ENCODE results near the gene RAC3. TPM values are rescaled to one million over a fixed set of nuclear protein-coding genes. Genes with fewer than 3 reads are reported as not detected.

The RAC3 gene
- total and polyA plus RNA-seq, 4 donors = 0.57 to 2.8 (median 0.63) TPM; not detected in 1

GRCh38 chr17:82059272-82060000, 28.0 kb downstream of the RAC3 start:
- Histone ChIP-seq H3K27ac (ENCODE audit: low read depth in 1 of 2, low read length in 2 of 2) (no peak overlapping the region), H3K27me3 (ENCODE audit: control insufficient read depth in 1 of 2, insufficient read depth in 2 of 2, low read length in 1 of 2) (no peaks in the 10 kb centered on the region), H3K4me3 (ENCODE audit: low read length in 2 of 2) (no peak overlapping the region), H3K4me1 (ENCODE audit: control insufficient read depth in 1 of 2, insufficient read depth in 2 of 2, low read length in 2 of 2) (no peaks in the 10 kb centered on the region), H3K9me3 (ENCODE audit: control insufficient read depth, low read length) (no peaks in the 10 kb centered on the region), H3K36me3 (ENCODE audit: control insufficient read depth in 1 of 2, insufficient read depth in 2 of 2, low read length in 1 of 2) (peaks cover 0 to 8% of the 10 kb centered on the region in 2 donors)
- no peak for DNase-seq
- WGBS, 2 donors = 69 to 72% methylated on average over 19 of the region's 19 CpGs
- ATAC-seq (ENCODE audit: low FRiP score) = no peak
- intact Hi-C loops (cut with DNase I) = no loop called here

- H3K36me3 ChIP-seq (ENCODE audit: control insufficient read depth in 1 of 2, insufficient read depth in 2 of 2, low read length in 1 of 2) = peaks cover 0 to 8% of the 10 kb centered on the region in 2 donors
- ATAC-seq (ENCODE audit: low FRiP score) (no peak), DNase-seq (no peak)
- no peak overlapping the region for H3K4me3 ChIP-seq (ENCODE audit: low read length in 2 of 2)
- intact Hi-C loops (cut with DNase I) = no loop called here
- no peaks in the 10 kb centered on the region for H3K9me3 ChIP-seq (ENCODE audit: control insufficient read depth, low read length)
- H3K27ac ChIP-seq (ENCODE audit: low read depth in 1 of 2, low read length in 2 of 2) = no peak overlapping the region
- no peaks in the 10 kb centered on the region for H3K4me1 ChIP-seq (ENCODE audit: control insufficient read depth in 1 of 2, insufficient read depth in 2 of 2, low read length in 2 of 2)
- 81 to 85% methylated on average over 15 to 16 of the region's 16 CpGs for WGBS, 2 donors
- H3K27me3 ChIP-seq (ENCODE audit: control insufficient read depth in 1 of 2, insufficient read depth in 2 of 2, low read length in 1 of 2) = no peaks in the 10 kb centered on the region
Measured at GRCh38 chr17:82060001-82060380, 28.5 kb downstream of the RAC3 start.

DNA sequence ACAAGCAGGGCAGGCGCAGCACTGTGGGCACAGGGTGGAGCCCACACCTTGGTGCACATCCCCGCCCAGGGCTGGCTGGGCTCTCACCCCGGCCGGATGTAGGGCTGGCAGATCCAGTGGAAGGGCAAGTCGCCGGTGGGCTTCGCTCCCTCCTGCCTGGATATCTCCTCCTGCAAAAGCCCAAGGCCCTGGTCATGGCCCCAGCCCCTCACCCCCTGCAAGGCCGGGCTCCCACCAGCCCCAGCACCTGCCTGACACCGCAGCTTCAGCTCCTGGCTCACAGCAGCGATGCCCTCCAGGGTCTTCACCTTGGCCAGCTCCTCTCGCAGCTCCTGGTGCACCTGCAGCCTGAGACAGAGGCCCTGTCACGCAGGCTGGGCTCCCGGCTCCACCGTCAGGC, 29.1 kb downstream of the RAC3 start:
- intact Hi-C loops (cut with DNase I) = no loop called here
- H3K27me3 ChIP-seq (ENCODE audit: control insufficient read depth in 1 of 2, insufficient read depth in 2 of 2, low read length in 1 of 2) = no peaks in the 10 kb centered on the region
- 86 to 88% methylated on average over 9 to 14 of the region's 14 CpGs for WGBS, 2 donors
- H3K27ac ChIP-seq (ENCODE audit: low read depth in 1 of 2, low read length in 2 of 2) = no peak overlapping the region
- no peak for ATAC-seq (ENCODE audit: low FRiP score)
- H3K9me3 ChIP-seq (ENCODE audit: control insufficient read depth, low read length) = no peaks in the 10 kb centered on the region
- no peaks in the 10 kb centered on the region for H3K4me1 ChIP-seq (ENCODE audit: control insufficient read depth in 1 of 2, insufficient read depth in 2 of 2, low read length in 2 of 2)
- H3K4me3 ChIP-seq (ENCODE audit: low read length in 2 of 2) = no peak overlapping the region
- no peak for DNase-seq
- peaks cover 0 to 6% of the 10 kb centered on the region in 2 donors for H3K36me3 ChIP-seq (ENCODE audit: control insufficient read depth in 1 of 2, insufficient read depth in 2 of 2, low read length in 1 of 2)

DNA sequence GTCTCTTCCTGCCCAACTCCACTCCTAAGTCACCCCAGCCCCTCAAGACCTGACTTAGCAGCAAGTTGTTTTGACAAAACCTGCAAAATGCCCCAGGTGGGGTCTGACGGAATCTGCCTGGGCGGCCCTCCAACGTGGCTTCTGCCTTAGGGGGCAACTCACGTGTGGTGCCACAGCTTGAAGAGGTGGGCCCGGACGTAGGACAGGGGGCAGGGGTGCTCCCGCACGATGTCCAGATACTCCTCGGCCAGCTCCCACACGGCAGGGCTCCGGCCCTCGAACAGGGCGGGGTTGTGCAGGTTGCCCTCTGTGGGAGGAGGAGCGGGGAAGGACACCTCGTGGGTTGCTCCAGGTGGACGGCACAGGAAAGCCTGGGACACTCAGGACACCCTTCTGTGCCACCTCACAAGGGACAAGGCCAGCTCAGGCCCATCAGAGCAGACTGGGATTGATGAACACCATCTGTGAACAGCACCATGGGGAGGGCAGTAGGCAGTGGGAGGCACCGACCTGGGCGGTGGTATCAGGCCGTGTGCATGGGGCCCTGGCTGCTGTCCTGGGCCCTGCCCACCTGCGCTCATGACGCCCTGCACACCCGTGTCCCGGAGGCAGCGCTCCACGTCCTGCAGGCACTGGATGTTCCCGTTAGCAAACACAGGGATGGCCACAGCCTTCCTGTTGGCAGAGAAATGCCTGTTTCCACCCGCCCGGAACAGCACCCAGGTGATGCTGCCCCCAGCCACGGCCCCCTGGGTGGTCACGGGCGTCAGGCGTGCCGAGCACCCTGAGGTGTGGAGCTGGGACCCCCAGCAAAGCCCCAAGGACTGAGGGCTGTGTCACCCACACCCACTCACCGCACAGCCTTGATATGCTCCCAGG, 29.8 kb downstream of the RAC3 start:
- no peaks in the 10 kb centered on the region for H3K27me3 ChIP-seq (ENCODE audit: control insufficient read depth in 1 of 2, insufficient read depth in 2 of 2, low read length in 1 of 2)
- no peaks in the 10 kb centered on the region for H3K9me3 ChIP-seq (ENCODE audit: control insufficient read depth, low read length)
- H3K4me1 ChIP-seq (ENCODE audit: control insufficient read depth in 1 of 2, insufficient read depth in 2 of 2, low read length in 2 of 2) = no peaks in the 10 kb centered on the region
- H3K4me3 ChIP-seq (ENCODE audit: low read length in 2 of 2) = no peak overlapping the region
- DNase-seq = no peak
- no peak for ATAC-seq (ENCODE audit: low FRiP score)
- intact Hi-C loops (cut with DNase I) = no loop called here
- no peak overlapping the region for H3K27ac ChIP-seq (ENCODE audit: low read depth in 1 of 2, low read length in 2 of 2)
- peaks cover 0 to 6% of the 10 kb centered on the region in 2 donors for H3K36me3 ChIP-seq (ENCODE audit: control insufficient read depth in 1 of 2, insufficient read depth in 2 of 2, low read length in 1 of 2)
- 84 to 86% methylated on average over 34 of the region's 34 CpGs for WGBS, 2 donors

- no peaks in the 10 kb centered on the region for H3K4me1 ChIP-seq (ENCODE audit: control insufficient read depth in 1 of 2, insufficient read depth in 2 of 2, low read length in 2 of 2)
- peaks cover 0 to 6% of the 10 kb centered on the region in 2 donors for H3K36me3 ChIP-seq (ENCODE audit: control insufficient read depth in 1 of 2, insufficient read depth in 2 of 2, low read length in 1 of 2)
- no peak overlapping the region for H3K4me3 ChIP-seq (ENCODE audit: low read length in 2 of 2)
- 81 to 86% methylated on average over 23 to 24 of the region's 24 CpGs for WGBS, 2 donors
- DNase-seq (no peak), ATAC-seq (ENCODE audit: low FRiP score) (no peak)
- no peaks in the 10 kb centered on the region for H3K27me3 ChIP-seq (ENCODE audit: control insufficient read depth in 1 of 2, insufficient read depth in 2 of 2, low read length in 1 of 2)
- no peaks in the 10 kb centered on the region for H3K9me3 ChIP-seq (ENCODE audit: control insufficient read depth, low read length)
- intact Hi-C loops (cut with DNase I) = no loop called here
- H3K27ac ChIP-seq (ENCODE audit: low read depth in 1 of 2, low read length in 2 of 2) = no peak overlapping the region
Measured at GRCh38 chr17:82062076-82062983, 30.9 kb downstream of the RAC3 start.

- H3K27ac ChIP-seq (ENCODE audit: low read depth in 1 of 2, low read length in 2 of 2) = no peak overlapping the region
- no peaks in the 10 kb centered on the region for H3K4me1 ChIP-seq (ENCODE audit: control insufficient read depth in 1 of 2, insufficient read depth in 2 of 2, low read length in 2 of 2)
- no peaks in the 10 kb centered on the region for H3K9me3 ChIP-seq (ENCODE audit: control insufficient read depth, low read length)
- H3K4me3 ChIP-seq (ENCODE audit: low read length in 2 of 2) = no peak overlapping the region
- no peaks in the 10 kb centered on the region for H3K27me3 ChIP-seq (ENCODE audit: control insufficient read depth in 1 of 2, insufficient read depth in 2 of 2, low read length in 1 of 2)
- no peak for DNase-seq
- intact Hi-C loops (cut with DNase I) = no loop called here
- peaks cover 0 to 6% of the 10 kb centered on the region in 2 donors for H3K36me3 ChIP-seq (ENCODE audit: control insufficient read depth in 1 of 2, insufficient read depth in 2 of 2, low read length in 1 of 2)
- WGBS, 2 donors = 89 to 94% methylated on average over 9 of the region's 9 CpGs
- ATAC-seq (ENCODE audit: low FRiP score) = no peak
Measured at GRCh38 chr17:82062984-82063368, 31.5 kb downstream of the RAC3 start.

DNA sequence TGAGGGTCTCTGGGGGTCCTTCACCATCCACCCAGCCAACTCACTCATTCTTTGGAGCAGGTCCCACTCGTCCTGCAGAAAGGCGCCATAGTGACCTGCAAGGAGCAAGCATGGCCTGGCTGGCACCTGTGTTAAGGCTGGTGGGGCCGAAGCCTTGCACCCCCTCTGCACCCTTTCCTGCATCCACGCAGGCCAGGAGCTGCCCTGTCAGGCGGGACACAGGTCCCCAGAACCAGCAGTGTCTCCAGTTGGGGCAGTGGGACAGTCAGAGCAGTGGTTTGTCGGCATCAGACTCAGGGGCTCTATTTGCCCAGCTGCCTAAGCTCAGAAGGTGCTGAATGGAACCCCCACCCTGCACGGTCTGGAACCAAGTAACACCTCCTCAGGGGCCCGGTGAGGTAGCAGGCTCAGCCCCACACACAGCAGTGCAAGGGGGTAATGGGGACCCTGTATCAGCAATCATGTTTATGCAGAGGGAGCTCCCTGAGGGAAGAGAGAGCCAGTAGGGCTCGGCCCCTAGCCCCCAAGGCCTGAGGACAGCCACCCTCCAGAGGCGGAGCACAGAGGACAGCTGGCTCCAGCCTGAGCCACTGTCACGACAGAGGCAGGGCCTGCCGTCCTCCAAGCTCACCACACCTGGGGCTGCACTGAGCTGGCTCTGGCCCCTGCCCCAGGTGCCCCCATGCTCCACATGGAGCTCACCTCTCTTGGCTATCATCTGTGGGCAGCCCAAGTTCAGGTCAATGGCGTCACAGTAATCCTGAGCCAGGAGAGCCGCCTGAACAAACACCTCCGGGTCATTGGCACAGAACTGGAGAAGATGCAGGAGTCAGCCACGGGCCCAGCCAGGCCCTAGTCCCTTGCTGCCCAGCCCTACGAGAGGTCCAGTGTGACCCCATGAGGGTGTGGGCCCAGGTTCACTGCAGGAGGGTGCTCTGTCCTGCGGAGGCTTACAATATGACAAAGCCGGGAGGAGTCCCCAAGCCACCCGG, 32.2 kb downstream of the RAC3 start:
- ATAC-seq (ENCODE audit: low FRiP score) (no peak), DNase-seq (no peak)
- Histone ChIP-seq H3K4me1 (ENCODE audit: control insufficient read depth in 1 of 2, insufficient read depth in 2 of 2, low read length in 2 of 2) (no peaks in the 10 kb centered on the region), H3K9me3 (ENCODE audit: control insufficient read depth, low read length) (no peaks in the 10 kb centered on the region), H3K4me3 (ENCODE audit: low read length in 2 of 2) (no peak overlapping the region), H3K36me3 (ENCODE audit: control insufficient read depth in 1 of 2, insufficient read depth in 2 of 2, low read length in 1 of 2) (peaks cover 0 to 6% of the 10 kb centered on the region in 2 donors), H3K27ac (ENCODE audit: low read depth in 1 of 2, low read length in 2 of 2) (no peak overlapping the region), H3K27me3 (ENCODE audit: control insufficient read depth in 1 of 2, insufficient read depth in 2 of 2, low read length in 1 of 2) (no peaks in the 10 kb centered on the region)
- 74 to 78% methylated on average over 20 of the region's 20 CpGs for WGBS, 2 donors
- intact Hi-C loops (cut with DNase I) = no loop called here
